Trophoblast cell (in vitro differentiated cells and primary cell): ENCODE data around the gene AFMID.

Experiments
- DNase-seq, 2 donors: peaks; one replicate each; pipeline ENCODE4 v3.0.0-alpha.2; 2016
- H2AFZ ChIP-seq: 2 replicates; pipeline ENCODE4 v1.6.1; 2013; ENCODE audit warnings: low read length, moderate library complexity, mild to moderate bottlenecking; ENCODE audit not compliant: insufficient read depth, poor library complexity
- H2AK5ac ChIP-seq: 2 replicates; pipeline ENCODE4 v1.6.1; 2013; ENCODE audit warnings: mild to moderate bottlenecking, low read length
- H2BK120ac ChIP-seq: 2 replicates; pipeline ENCODE4 v1.6.1; 2013; ENCODE audit warnings: low read length, mild to moderate bottlenecking, moderate library complexity; ENCODE audit not compliant: insufficient read depth, poor library complexity
- H2BK12ac ChIP-seq: 2 replicates; pipeline ENCODE4 v1.6.1; 2013; ENCODE audit warnings: mild to moderate bottlenecking, low read length, moderate library complexity
- H2BK5ac ChIP-seq: 2 replicates; pipeline ENCODE4 v1.6.1; 2013; ENCODE audit warnings: low read length, low read depth, moderate library complexity, mild to moderate bottlenecking; ENCODE audit not compliant: poor library complexity
- H3K14ac ChIP-seq: 2 replicates; pipeline ENCODE4 v1.6.1; 2013; ENCODE audit warnings: mild to moderate bottlenecking, low read length
- H3K18ac ChIP-seq: 2 replicates; pipeline ENCODE4 v1.6.1; 2013; ENCODE audit warnings: mild to moderate bottlenecking, low read length
- H3K23ac ChIP-seq: 2 replicates; pipeline ENCODE4 v1.6.1; 2013; ENCODE audit warnings: low read length
- H3K27ac ChIP-seq: 2 replicates; pipeline ENCODE4 v1.5.1; 2013; ENCODE audit warnings: low read depth, mild to moderate bottlenecking, inconsistent platforms, low read length, moderate library complexity
- H3K27me3 ChIP-seq: 2 replicates; pipeline ENCODE4 v1.6.1; 2013; ENCODE audit warnings: inconsistent platforms, mild to moderate bottlenecking, low read length, moderate library complexity; ENCODE audit not compliant: insufficient read depth
- H3K36me3 ChIP-seq, 2 experiments: 1 replicate in 1 of 2; 2 replicates in 1 of 2; pipeline ENCODE4 v1.6.1; 2013; ENCODE audit warnings: low read length in 2 of 2, mild to moderate bottlenecking in 2 of 2, moderate library complexity in 1 of 2; ENCODE audit not compliant: insufficient read depth in 2 of 2, control insufficient read depth in 1 of 2
- H3K4ac ChIP-seq: 2 replicates; pipeline ENCODE4 v1.6.1; 2013; ENCODE audit warnings: low read depth, mild to moderate bottlenecking, low read length, moderate library complexity
- H3K4me1 ChIP-seq, 2 experiments: 1 replicate in 1 of 2; 2 replicates in 1 of 2; pipeline ENCODE4 v1.6.1; 2013; ENCODE audit warnings: low read length in 2 of 2, mild to moderate bottlenecking in 2 of 2, moderate library complexity in 1 of 2; ENCODE audit not compliant: insufficient read depth in 2 of 2, control insufficient read depth in 1 of 2
- H3K4me2 ChIP-seq: 2 replicates; pipeline ENCODE4 v1.6.1; 2013; ENCODE audit warnings: inconsistent platforms, mild to moderate bottlenecking, low read length, moderate library complexity
- H3K4me3 ChIP-seq: 2 replicates; pipeline ENCODE4 v1.5.1; 2013; ENCODE audit warnings: mild to moderate bottlenecking, low read depth, low read length, inconsistent platforms
- H3K79me1 ChIP-seq: one replicate; pipeline ENCODE4 v1.6.1; 2013; ENCODE audit warnings: low read length
- H3K79me2 ChIP-seq: 2 replicates; pipeline ENCODE4 v1.6.1; 2013; ENCODE audit warnings: low read length, mild to moderate bottlenecking; ENCODE audit not compliant: control insufficient read depth, insufficient read depth, poor library complexity
- H3K9ac ChIP-seq: 2 replicates; pipeline ENCODE4 v1.6.1; 2013; ENCODE audit warnings: mild to moderate bottlenecking, low read length
- H3K9me3 ChIP-seq: 2 replicates; pipeline ENCODE4 v1.6.1; 2013; ENCODE audit warnings: low read depth, mild to moderate bottlenecking, control low read depth, inconsistent platforms, low read length; ENCODE audit not compliant: insufficient read depth
- H4K12ac ChIP-seq: 2 replicates; pipeline ENCODE4 v1.6.1; 2013; ENCODE audit warnings: low read depth, mild to moderate bottlenecking, low read length, moderate library complexity
- H4K8ac ChIP-seq: 2 replicates; pipeline ENCODE4 v1.6.1; 2013; ENCODE audit warnings: low read depth, mild to moderate bottlenecking, low read length, moderate library complexity
- H4K91ac ChIP-seq: one replicate; pipeline ENCODE4 v1.6.1; 2013; ENCODE audit warnings: low read depth, mild to moderate bottlenecking, low read length, moderate library complexity
- WGBS: extraction: QIAGEN DNeasy Blood & Tissue Kit; methylation state at CpG from one replicate; pipeline ENCODE4 v1.1.7; 2013; ENCODE audit warnings: missing lambda C conversion rate; ENCODE audit not compliant: insufficient read length, insufficient coverage; ENCODE audit errors: extremely low coverage; 5-methylcytosine and 5-hydroxymethylcytosine counted together

Gene AFMID

DNA sequence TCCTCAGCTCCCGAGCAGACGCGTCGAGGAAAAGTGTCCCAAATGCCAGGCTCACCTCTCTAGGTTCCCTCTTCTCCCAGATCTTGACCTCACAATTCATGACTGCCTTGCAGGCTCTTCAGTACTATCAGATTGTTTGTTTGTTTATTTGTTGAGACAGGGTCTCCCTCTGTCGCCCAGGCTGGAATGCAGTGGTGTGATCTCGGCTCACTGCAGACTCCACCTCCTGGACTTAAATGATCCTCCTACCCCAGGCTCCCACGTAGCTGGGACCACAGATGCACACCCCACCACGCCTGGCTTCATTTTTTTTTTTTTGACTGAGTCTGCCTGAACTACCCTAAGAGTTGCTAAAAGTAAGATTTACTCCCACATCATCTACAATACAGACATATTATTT lies 60.1 kb downstream of the AFMID start:
- WGBS: no CpG with 5 or more reads among the region's 8 CpGs
- no peak for DNase-seq

GRCh38 chr17:78248051-78248914 lies 61.1 kb downstream of the AFMID start:
- Histone ChIP-seq H3K4me1 (peaks cover 2 to 6% of the 10 kb centered on the region in 2 experiments), H3K79me1 (peaks cover 8% of the 10 kb centered on the region)

More for the DNA sequence above, 60.1 kb downstream of the AFMID start:
- H3K79me1 ChIP-seq: peaks cover 8% of the 10 kb centered on the region
- no peaks in the 10 kb centered on the region for H3K79me2 ChIP-seq
- no peak overlapping the region for H2AK5ac ChIP-seq
- H4K91ac ChIP-seq: peak overlapping the region; percentile 45
- H3K9me3 ChIP-seq: peaks cover 4% of the 10 kb centered on the region
- no peak overlapping the region for H3K27ac ChIP-seq
- H4K8ac ChIP-seq: peak overlapping the region; percentile 32
- H3K27me3 ChIP-seq: no peaks in the 10 kb centered on the region
- H4K12ac ChIP-seq: no peak overlapping the region
- no peak overlapping the region for H3K23ac ChIP-seq
- H2BK12ac ChIP-seq: no peak overlapping the region
- H3K18ac ChIP-seq: no peak overlapping the region
- no peaks in the 10 kb centered on the region for H3K36me3 ChIP-seq
- no peak overlapping the region for H3K14ac ChIP-seq
- no peak overlapping the region for H2AFZ ChIP-seq
- no peak overlapping the region for H3K4ac ChIP-seq
- peaks cover 2 to 6% of the 10 kb centered on the region in 2 experiments for H3K4me1 ChIP-seq
- H2BK5ac ChIP-seq: peak overlapping the region; percentile 9
- H2BK120ac ChIP-seq: no peak overlapping the region
- peak overlapping the region; percentile 14 for H3K9ac ChIP-seq
- H3K4me3 ChIP-seq: no peak overlapping the region
- H3K4me2 ChIP-seq: no peak overlapping the region

GRCh38 chr17:78249074-78249817 lies 62.1 kb downstream of the AFMID start:
- DNase-seq: no peak
- Histone ChIP-seq H3K23ac (no peak overlapping the region), H3K27me3 (no peaks in the 10 kb centered on the region), H3K4me1 (peaks cover 6 to 10% of the 10 kb centered on the region in 2 experiments), H3K4me3 (no peak overlapping the region), H3K79me1 (peaks cover 12% of the 10 kb centered on the region), H3K27ac (no peak overlapping the region), H2BK12ac (no peak overlapping the region), H3K9me3 (peaks cover 3% of the 10 kb centered on the region), H4K12ac (no peak overlapping the region), H4K91ac (no peak overlapping the region), H3K4ac (no peak overlapping the region), H2BK120ac (no peak overlapping the region), H3K18ac (no peak overlapping the region), H2BK5ac (no peak overlapping the region), H3K9ac (no peak overlapping the region), H3K79me2 (peaks cover 2% of the 10 kb centered on the region), H2AK5ac (peak overlapping the region; percentile 32), H2AFZ (no peak overlapping the region), H3K36me3 (no peaks in the 10 kb centered on the region), H3K14ac (no peak overlapping the region), H3K4me2 (no peak overlapping the region), H4K8ac (no peak overlapping the region)
- no CpG with 5 or more reads among the region's 16 CpGs for WGBS

More at GRCh38 chr17:78248051-78248914, 61.1 kb downstream of the AFMID start:
- Histone ChIP-seq H3K9me3 (peaks cover 3% of the 10 kb centered on the region), H3K79me2 (no peaks in the 10 kb centered on the region), H3K4me2 (no peak overlapping the region), H4K8ac (peak overlapping the region; percentile 6), H2AFZ (no peak overlapping the region), H3K14ac (peak overlapping the region; percentile 38), H2BK5ac (no peak overlapping the region), H3K9ac (no peak overlapping the region), H4K91ac (peak overlapping the region; percentile 40), H3K27me3 (no peaks in the 10 kb centered on the region), H3K27ac (no peak overlapping the region), H2BK12ac (peak overlapping the region; percentile 93), H2AK5ac (peak overlapping the region; percentile 58), H3K4me3 (no peak overlapping the region), H3K18ac (peak overlapping the region; percentile 47), H3K23ac (no peak overlapping the region), H3K36me3 (no peaks in the 10 kb centered on the region), H3K4ac (no peak overlapping the region), H2BK120ac (peak overlapping the region; percentile 53), H4K12ac (no peak overlapping the region)
- no peak for DNase-seq
- no CpG with 5 or more reads among the region's 30 CpGs for WGBS

DNA sequence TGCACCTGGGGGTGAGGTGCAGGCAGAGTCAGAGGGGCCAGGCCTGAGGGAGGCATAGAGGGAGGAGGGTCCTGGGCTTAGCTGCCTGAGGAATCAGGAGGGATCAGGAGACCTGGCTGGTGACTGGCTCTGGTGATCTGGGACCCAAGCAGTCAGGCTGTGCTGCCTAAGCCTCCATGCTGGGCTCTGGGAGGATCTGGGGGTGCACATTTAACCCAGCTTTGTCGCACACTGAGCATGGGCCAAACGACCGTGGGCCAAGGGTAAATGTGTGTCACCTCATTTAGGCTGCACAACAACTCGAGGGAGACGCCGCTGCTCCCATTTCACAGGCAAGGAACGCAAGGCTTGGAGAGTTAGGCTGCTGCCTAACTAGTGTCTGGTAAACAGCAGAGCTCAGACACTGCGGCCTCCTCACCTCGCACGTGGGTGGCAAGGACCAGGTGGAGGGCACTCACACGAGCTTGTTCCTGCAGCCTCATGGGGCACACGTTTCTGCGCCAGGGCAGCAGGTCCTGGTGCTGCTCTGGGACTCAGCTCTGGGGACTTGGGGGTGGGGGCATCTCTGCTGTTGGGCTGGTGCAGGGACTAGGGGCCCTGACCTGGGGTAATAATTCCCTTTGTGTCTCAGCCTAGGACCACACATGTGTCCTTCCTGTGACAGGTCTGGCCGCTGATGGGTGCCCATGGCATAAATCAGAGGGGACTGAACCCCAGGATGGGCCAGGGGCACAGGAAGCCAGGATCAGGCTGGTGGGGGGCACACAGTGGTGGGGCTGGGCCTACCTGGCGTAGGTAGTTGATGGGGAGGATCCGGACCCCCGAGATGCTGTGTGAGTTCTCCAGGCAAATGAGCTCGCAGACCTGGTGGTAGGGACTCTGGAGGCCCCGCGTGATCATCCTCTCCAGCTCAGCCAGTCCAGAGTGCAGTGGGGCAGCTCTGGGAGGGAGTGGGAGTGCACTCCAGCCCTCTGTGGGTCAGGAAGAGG lies 63.0 kb downstream of the AFMID start:
- no peak overlapping the region for H3K18ac ChIP-seq
- H3K79me2 ChIP-seq: peaks cover 3% of the 10 kb centered on the region
- peaks cover 6 to 10% of the 10 kb centered on the region in 2 experiments for H3K4me1 ChIP-seq
- peak overlapping the region; percentile 32 for H2AK5ac ChIP-seq
- H3K27me3 ChIP-seq: no peaks in the 10 kb centered on the region
- H3K9me3 ChIP-seq: peaks cover 3% of the 10 kb centered on the region
- no peak overlapping the region for H3K27ac ChIP-seq
- no peak overlapping the region for H2AFZ ChIP-seq
- no peak overlapping the region for H2BK120ac ChIP-seq
- no peak overlapping the region for H3K14ac ChIP-seq
- no peak overlapping the region for H3K23ac ChIP-seq
- no peak overlapping the region for H3K4me2 ChIP-seq
- H3K9ac ChIP-seq: no peak overlapping the region
- H4K8ac ChIP-seq: no peak overlapping the region
- no peak overlapping the region for H2BK5ac ChIP-seq
- H3K79me1 ChIP-seq: peaks cover 13% of the 10 kb centered on the region
- no peak overlapping the region for H3K4me3 ChIP-seq
- no CpG with 5 or more reads among the region's 20 CpGs for whole genome bisulfite sequencing
- H2BK12ac ChIP-seq: no peak overlapping the region
- DNase-seq: no peak
- H3K4ac ChIP-seq: no peak overlapping the region
- no peak overlapping the region for H4K12ac ChIP-seq
- H4K91ac ChIP-seq: peak overlapping the region; percentile 18
- no peaks in the 10 kb centered on the region for H3K36me3 ChIP-seq
